ENCODE measurements around the gene VPS35.

VPS35 gene

DNA sequence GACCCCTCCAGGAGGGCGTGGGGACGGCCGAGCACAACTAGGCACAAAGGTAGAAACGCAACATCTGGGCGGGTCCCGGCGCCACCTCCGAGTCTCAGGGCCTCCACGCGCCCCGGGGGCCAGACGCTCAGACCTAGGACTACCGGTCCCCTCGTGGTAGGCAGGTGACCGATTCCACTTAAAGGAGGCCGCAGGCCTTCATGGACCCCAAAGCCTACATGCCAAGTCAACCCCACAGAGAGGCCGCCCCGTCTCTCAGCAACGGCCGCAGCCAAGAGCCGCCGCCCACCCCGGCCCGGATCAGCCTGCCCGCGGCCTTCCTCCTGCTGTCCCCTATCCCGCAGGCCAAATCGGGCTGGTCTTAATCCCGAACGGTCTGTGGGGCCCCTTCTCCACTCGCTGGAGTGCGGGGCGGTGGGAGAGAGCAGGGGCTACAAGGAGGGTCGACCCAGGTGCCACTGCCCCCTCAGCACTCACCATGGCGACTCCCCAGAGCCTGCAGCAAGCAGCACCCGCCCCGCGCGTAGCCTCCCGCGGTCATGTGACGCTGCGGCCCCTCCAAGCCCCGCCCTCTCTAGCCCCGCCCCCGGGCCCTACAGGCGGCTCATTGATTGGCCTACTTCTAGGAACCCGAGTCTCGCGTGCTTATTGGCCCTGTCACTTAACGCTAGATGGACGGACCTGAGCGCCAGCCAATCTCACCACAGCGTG, at the start of gene VPS35:
Gene VPS35, minus strand, starts transcription at position 525 of the 711 bp plus-strand sequence. Its CDS starts 45 bp downstream, at position 480.
- in situ Hi-C loops (cut with HindIII; ENCODE audit: low sequenced_read_pairs), result no loop called here
- TF ChIP-seq, protein P1, sequence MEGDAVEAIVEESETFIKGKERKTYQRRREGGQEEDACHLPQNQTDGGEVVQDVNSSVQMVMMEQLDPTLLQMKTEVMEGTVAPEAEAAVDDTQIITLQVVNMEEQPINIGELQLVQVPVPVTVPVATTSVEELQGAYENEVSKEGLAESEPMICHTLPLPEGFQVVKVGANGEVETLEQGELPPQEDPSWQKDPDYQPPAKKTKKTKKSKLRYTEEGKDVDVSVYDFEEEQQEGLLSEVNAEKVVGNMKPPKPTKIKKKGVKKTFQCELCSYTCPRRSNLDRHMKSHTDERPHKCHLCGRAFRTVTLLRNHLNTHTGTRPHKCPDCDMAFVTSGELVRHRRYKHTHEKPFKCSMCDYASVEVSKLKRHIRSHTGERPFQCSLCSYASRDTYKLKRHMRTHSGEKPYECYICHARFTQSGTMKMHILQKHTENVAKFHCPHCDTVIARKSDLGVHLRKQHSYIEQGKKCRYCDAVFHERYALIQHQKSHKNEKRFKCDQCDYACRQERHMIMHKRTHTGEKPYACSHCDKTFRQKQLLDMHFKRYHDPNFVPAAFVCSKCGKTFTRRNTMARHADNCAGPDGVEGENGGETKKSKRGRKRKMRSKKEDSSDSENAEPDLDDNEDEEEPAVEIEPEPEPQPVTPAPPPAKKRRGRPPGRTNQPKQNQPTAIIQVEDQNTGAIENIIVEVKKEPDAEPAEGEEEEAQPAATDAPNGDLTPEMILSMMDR (IDR thresholded peaks at IDR 0.05; ENCODE audit: low read depth, low read length), result no peak
- H3K4me3 ChIP-seq (ENCODE audit: low read depth, low read length), result peak within 1 kb of the TSS; percentile 95
- peak; percentile 99 for DNase-seq (ENCODE audit: low read depth, low spot score)

DNA sequence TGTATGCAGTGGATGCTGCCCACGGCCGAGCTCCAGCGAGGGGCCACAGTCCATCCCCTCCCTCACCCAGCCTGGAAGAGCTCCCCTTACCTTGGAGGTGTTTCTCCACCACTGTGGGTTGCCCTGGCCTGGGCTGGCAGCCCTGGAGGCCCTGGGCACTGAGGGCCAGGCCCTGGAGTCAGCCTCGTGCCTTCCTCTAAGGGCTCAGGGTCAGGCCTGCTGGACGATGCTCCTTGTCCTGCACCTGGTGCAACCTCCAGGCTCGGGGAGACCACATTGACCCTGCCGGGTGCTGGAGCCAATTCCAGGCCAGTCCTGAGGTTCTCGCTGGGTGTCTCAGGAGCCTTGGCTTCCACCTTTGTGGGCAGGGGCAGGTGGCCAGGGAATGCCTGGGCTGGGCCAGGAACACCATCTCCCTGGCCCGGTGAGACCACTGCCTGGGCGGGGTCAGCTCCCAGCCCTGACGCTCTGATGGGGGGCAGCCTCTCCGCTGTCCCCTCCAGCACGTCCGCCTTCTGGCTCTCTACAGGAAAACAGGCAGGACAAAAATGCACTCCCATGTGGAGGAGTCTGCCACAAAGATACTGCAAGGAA, 48.7 kb upstream of the VPS35 start:
- in situ Hi-C loops (cut with HindIII; ENCODE audit: low sequenced_read_pairs), result no loop called here
- TF ChIP-seq, protein P1 (IDR thresholded peaks at IDR 0.05; ENCODE audit: low read depth, low read length), result no peak
- no peak for DNase-seq (ENCODE audit: low read depth, low spot score)
- H3K4me3 ChIP-seq (ENCODE audit: low read depth, low read length), result no peak overlapping the region

DNA sequence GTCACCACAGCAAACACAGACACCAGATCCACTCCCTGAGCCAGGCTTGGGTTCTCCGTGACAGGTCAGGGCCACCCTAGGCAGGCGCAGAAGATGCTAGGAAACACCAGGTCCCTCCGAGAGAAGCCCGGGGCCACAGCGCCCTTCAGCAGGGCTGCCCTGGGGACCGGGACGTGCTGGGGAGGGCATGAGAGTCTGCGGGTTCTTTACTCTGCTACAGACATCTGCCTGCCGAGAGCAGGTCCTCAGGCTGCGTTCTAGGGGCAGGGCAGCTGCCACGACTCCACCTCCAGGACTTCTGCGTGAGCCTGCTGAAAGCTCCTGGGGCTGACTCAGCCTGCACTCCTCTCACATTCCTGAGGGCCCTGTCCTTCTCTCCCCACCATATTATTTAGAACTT, 47.7 kb upstream of the VPS35 start:
- TF ChIP-seq, protein P1 (IDR thresholded peaks at IDR 0.05; ENCODE audit: low read depth, low read length), result no peak
- in situ Hi-C loops (cut with HindIII; ENCODE audit: low sequenced_read_pairs), result no loop called here
- no peak for DNase-seq (ENCODE audit: low read depth, low spot score)
- H3K4me3 ChIP-seq (ENCODE audit: low read depth, low read length), result no peak overlapping the region

DNA sequence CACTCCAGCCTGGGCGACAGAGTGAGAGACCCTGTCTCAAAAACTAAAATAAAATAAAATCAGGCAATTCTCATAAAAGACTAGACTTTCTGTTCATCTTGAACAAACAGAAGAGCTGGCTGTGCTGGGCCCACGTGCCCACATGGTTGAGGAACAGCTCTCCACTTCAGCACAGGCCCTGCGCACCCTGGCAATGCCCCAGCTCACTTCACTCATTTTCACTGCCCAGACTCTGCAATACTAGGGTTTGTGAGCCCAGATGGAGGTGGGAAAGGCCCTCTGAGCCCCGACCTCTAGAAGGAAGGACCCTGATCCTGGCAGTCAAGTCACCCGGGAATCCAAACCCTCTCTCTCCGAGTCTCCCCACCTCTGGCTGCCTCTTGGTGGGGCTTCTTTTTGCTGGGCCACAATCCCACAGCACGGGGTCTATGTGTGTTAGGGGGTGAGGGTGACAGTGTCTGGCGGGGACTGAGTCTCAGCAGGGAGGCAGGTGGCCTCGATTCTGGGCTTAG, 44.4 kb upstream of the VPS35 start:
- in situ Hi-C loops (cut with HindIII; ENCODE audit: low sequenced_read_pairs), result no loop called here
- H3K4me3 ChIP-seq (ENCODE audit: low read depth, low read length), result no peak overlapping the region
- no peak for DNase-seq (ENCODE audit: low read depth, low spot score)
- TF ChIP-seq, protein P1 (IDR thresholded peaks at IDR 0.05; ENCODE audit: low read depth, low read length), result no peak

DNA sequence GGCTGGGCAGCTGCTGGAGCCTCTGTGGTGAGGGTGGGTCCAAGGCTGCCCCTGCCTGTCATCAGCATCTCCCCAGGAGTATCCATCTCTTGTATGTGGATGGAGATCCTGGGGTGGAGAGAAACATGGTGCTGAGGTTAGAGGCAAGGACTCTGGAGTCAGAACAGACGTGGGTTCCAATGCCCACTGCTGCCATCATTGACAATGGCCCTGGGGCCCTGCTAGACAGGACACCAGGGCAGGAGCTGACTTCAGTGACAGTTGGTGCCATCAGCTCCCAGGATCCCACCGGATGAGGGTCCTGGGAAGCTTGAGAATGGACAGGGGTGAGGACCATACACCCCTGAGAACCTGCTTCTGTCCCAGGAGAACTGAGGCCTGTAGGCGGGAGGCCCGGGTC, 43.6 kb upstream of the VPS35 start:
- no peak overlapping the region for H3K4me3 ChIP-seq (ENCODE audit: low read depth, low read length)
- in situ Hi-C loops (cut with HindIII; ENCODE audit: low sequenced_read_pairs), result no loop called here
- TF ChIP-seq, protein P1 (IDR thresholded peaks at IDR 0.05; ENCODE audit: low read depth, low read length), result no peak
- no peak for DNase-seq (ENCODE audit: low read depth, low spot score)

DNA sequence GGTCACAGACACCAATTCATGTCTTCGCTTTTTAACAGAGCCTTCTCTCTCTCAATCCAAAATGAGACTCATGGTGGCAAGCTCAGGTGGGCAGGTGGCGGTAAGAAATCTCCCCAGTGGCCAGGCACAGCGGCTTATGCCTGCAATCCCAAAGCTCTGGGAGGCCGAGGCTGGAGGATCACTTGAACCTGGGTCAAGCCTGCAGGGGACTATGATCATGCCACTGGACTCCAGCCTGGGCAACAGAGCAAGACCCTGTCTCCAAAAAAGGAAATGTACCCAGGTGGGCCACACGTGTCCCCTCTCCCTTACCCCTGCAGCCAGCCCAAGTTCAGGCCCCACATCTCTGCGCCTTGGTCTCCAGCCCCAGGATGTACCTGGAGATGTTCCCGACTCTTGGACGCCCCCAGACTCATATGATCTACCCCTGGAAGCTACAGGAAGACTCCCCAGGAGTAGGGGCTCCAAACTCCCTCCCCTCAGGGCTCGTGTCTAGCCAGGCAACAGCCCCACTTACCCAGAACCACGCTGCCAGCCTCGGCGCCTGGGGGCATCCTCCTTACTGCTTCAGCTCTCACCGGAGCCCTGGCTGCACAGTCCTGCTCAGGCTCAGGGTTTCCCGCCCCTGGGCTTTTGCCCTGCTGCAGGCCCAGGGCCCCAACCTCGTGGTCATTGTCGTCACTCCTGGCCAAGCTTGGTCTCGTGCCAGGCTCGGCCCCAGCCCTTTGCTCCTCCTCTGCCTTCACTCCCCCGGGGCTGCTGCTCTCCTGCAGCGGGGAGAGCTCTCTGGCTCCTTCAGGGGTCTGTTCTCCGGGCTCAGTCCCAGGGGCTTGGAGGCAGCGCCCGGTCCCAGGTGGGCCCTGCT, 42.9 kb upstream of the VPS35 start:
- in situ Hi-C loops (cut with HindIII; ENCODE audit: low sequenced_read_pairs), result no loop called here
- TF ChIP-seq, protein P1 (IDR thresholded peaks at IDR 0.05; ENCODE audit: low read depth, low read length), result no peak
- no peak overlapping the region for H3K4me3 ChIP-seq (ENCODE audit: low read depth, low read length)
- no peak for DNase-seq (ENCODE audit: low read depth, low spot score)
